ENCODE measurements around the gene MYO3B.
"Not testable (repeated sequence)": the region's sequence is repeated elsewhere in the genome, so short reads cannot be mapped to it uniquely, and the experiment has no call there.

The MYO3B gene

GRCh38 chr2:170660409-170660808 lies 482.5 kb downstream of the MYO3B start:
- DNase-seq: peak; percentile 18

- DNase-seq: no peak
Observed at GRCh38 chr2:170665743-170666142, 487.8 kb downstream of the MYO3B start.

GRCh38 chr2:170669909-170670308 lies 492.0 kb downstream of the MYO3B start:
- no peak for DNase-seq

- DNase-seq: no peak
Observed at GRCh38 chr2:170670651-170671050, 492.7 kb downstream of the MYO3B start.

- no peak for DNase-seq
Observed at GRCh38 chr2:170671079-170671478, 493.1 kb downstream of the MYO3B start.

GRCh38 chr2:170674282-170674681 lies 496.3 kb downstream of the MYO3B start:
- DNase-seq: not testable (repeated sequence)

GRCh38 chr2:170675701-170676100 lies 497.8 kb downstream of the MYO3B start:
- DNase-seq: no peak

GRCh38 chr2:170679607-170680079 lies 501.7 kb downstream of the MYO3B start:
- no peak for DNase-seq

GRCh38 chr2:170680172-170680941 lies 502.4 kb downstream of the MYO3B start:
- no peak for DNase-seq

GRCh38 chr2:170681311-170681710 lies 503.4 kb downstream of the MYO3B start:
- no peak for DNase-seq

GRCh38 chr2:170685591-170685990 lies 507.6 kb downstream of the MYO3B start:
- no peak for DNase-seq

- no peak for DNase-seq
Observed at GRCh38 chr2:170689481-170689880, 511.5 kb downstream of the MYO3B start.

GRCh38 chr2:170690640-170691039 lies 512.7 kb downstream of the MYO3B start:
- no peak for DNase-seq

- DNase-seq: no peak
Observed at GRCh38 chr2:170694316-170694715, 516.4 kb downstream of the MYO3B start.

GRCh38 chr2:170695521-170696410 lies 517.8 kb downstream of the MYO3B start:
- DNase-seq: no peak

- no peak for DNase-seq
Observed at GRCh38 chr2:170696948-170697347, 519.0 kb downstream of the MYO3B start.

- DNase-seq: no peak
Observed at GRCh38 chr2:170701011-170701410, 523.1 kb downstream of the MYO3B start.

GRCh38 chr2:170703776-170704476 lies 526.0 kb downstream of the MYO3B start:
- no peak for DNase-seq

Data from NCI-H774 (cell line).